NCI-H748 (cell line): ENCODE data around the gene IER5.

ENCODE experiments used
- DNase-seq: peaks from one replicate; lab custom pipeline; 2025; ENCODE audit not compliant: unreplicated experiment; lab: John Stamatoyannopoulos, UW

IER5 gene

GRCh38 chr1:181133969-181134418, 45.5 kb downstream of the IER5 start:
- DNase-seq = no peak

GRCh38 chr1:181134543-181135436, 46.3 kb downstream of the IER5 start:
- peak; percentile 27 for DNase-seq

GRCh38 chr1:181135437-181135731, 46.9 kb downstream of the IER5 start:
- DNase-seq = no peak

GRCh38 chr1:181135815-181136737, 47.6 kb downstream of the IER5 start:
- DNase-seq = no peak

DNA sequence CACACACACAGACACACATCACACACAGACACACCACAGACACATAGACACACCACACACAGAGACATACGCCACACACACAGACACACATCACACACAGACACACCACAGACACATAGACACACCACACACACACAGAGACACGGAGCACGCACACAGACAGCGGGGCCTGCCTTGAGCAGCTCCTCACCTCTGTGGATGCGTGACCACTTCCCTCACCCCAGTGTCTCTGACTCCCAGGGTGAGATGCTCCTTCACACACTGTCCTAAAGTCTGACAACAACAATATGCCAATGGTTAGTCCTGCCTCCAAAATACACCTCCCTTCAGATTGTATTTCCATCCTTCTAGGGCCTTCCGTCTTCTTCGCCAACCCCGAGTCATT, 48.2 kb downstream of the IER5 start:
- DNase-seq = no peak

- no peak for DNase-seq
Observed at GRCh38 chr1:181137217-181137743, 48.8 kb downstream of the IER5 start.

- no peak for DNase-seq
Observed at GRCh38 chr1:181139631-181140061, 51.1 kb downstream of the IER5 start.

DNA sequence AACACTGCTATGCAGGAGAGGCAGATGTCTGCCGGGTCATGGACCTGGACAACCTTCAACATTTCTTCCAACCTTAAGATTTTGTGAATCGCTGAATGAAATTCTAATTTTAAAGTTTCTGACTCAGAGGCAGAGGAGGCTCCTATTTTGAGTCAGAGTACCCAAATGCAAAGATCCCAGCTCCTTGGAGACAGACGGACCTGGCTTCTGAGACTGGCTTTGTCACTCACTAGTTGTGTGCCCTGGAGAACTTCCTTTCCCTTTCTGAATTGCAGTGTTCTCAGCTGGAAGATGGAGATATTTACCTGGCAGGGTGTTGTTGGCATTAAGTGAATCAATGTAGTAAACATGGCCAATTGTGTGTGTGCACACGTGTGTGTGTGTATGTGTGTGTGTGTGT, 51.9 kb downstream of the IER5 start:
- DNase-seq = no peak

DNA sequence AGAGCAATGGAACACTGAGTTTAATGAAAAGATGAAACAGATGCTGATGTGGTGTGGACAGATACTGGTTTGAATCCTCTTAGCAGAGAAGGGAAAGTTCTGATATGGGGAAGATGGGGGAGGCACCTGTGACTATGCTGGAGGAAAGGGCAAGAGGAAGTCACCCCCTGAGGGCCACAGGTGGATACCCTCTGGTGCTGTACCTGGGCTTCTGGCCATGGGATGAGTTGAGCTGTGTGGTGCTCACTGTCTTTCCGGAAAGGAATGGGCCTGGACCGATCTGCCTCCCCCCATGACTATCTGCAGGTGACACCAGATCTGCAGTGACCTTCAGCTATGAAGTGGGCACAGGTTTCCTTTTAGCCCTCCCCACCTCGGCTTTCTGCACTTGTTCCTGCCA, 52.4 kb downstream of the IER5 start:
- DNase-seq = no peak

- peak; percentile 4 for DNase-seq
Observed at GRCh38 chr1:181141431-181141910, 53.0 kb downstream of the IER5 start.
